IMR-90 (cell line): Measurements from ENCODE around the gene SPAG9. TPM values are rescaled to one million over a fixed set of nuclear protein-coding genes. Genes with fewer than 3 reads are reported as not detected.
A peak's percentile ranks its signal among the peaks of the same experiment; 100 is the strongest.

Experiments
- ATAC-seq: fragments of 200-7000 bp; cut with Tn5 transposase; 2 replicates; pipeline ENCODE4 v1.9.1; 2020; ENCODE audit warnings: low read depth, mild to moderate bottlenecking, moderate library complexity
- BruUV-seq: library from RNA; stranded (reverse); fragments of 400-500 nt; replicated peaks from 2 replicates; lab custom pipeline; 2021; lab: Mats Ljungman, UMichigan
- CTCF ChIA-PET: fragments of 300-600 bp; formaldehyde crosslinking; extraction: SDS; loops from one replicate; lab custom pipeline; 2021; ENCODE audit warnings: antibody characterized with exemption; lab: Yijun Ruan, JAX
- POLR2A ChIA-PET: fragments of 300-600 bp; sonication (Branson Sonifier 250); formaldehyde crosslinking; loops from one replicate; lab custom pipeline; 2022; ENCODE audit warnings: antibody characterized with exemption; ENCODE audit not compliant: unreplicated experiment; lab: Charles Lee
- DNase-seq: peaks from one replicate; pipeline ENCODE4 v3.0.0; 2013
- H2AFZ ChIP-seq: replicated peaks from 2 replicates; pipeline ENCODE3; 2013; ENCODE audit warnings: low read length, mild to moderate bottlenecking; ENCODE audit not compliant: poor library complexity
- H2AK5ac ChIP-seq: 2 replicates; pipeline ENCODE4 v1.6.1; 2013; ENCODE audit warnings: low read depth, low read length, inconsistent platforms
- H2AK9ac ChIP-seq: replicated peaks from 2 replicates; pipeline ENCODE3; 2013; ENCODE audit warnings: mild to moderate bottlenecking, low read depth, low read length, moderate library complexity; ENCODE audit not compliant: poor library complexity
- H2BK120ac ChIP-seq: 2 replicates; pipeline ENCODE4 v1.6.1; 2013; ENCODE audit warnings: low read depth, low read length, inconsistent platforms
- H2BK15ac ChIP-seq: 3 replicates; pipeline ENCODE4 v1.6.1; 2013; ENCODE audit warnings: low read depth, low read length, inconsistent platforms
- H2BK20ac ChIP-seq: 2 replicates; pipeline ENCODE4 v1.6.1; 2013; ENCODE audit warnings: low read depth, mild to moderate bottlenecking, inconsistent platforms, low read length, moderate library complexity
- H2BK5ac ChIP-seq: 2 replicates; pipeline ENCODE4 v1.6.1; 2013; ENCODE audit warnings: mild to moderate bottlenecking, low read depth, low read length, inconsistent platforms; ENCODE audit not compliant: poor library complexity, severe bottlenecking
- H3K14ac ChIP-seq: replicated peaks from 2 replicates; pipeline ENCODE4 v1.6.1; 2013; ENCODE audit warnings: low read depth, low read length, inconsistent platforms
- H3K18ac ChIP-seq: 2 replicates; pipeline ENCODE4 v1.6.1; 2013; ENCODE audit warnings: low read depth, low read length, control low read depth
- H3K23ac ChIP-seq: 2 replicates; pipeline ENCODE4 v1.6.1; 2013; ENCODE audit warnings: low read depth, low read length, inconsistent platforms
- H3K27ac ChIP-seq: 2 replicates; pipeline ENCODE4 v1.5.1; 2013; ENCODE audit warnings: mild to moderate bottlenecking, control low read depth, low read length; ENCODE audit not compliant: insufficient read depth
- H3K27me3 ChIP-seq: 2 replicates; pipeline ENCODE4 v1.6.1; 2013; ENCODE audit warnings: low read length; ENCODE audit not compliant: control insufficient read depth, insufficient read depth
- H3K36me3 ChIP-seq: 2 replicates; pipeline ENCODE4 v1.6.1; 2013; ENCODE audit warnings: low read length, mixed read lengths; ENCODE audit not compliant: control insufficient read depth, insufficient read depth
- H3K4ac ChIP-seq: 2 replicates; pipeline ENCODE4 v1.6.1; 2013; ENCODE audit warnings: low read depth, low read length, inconsistent platforms
- H3K4me1 ChIP-seq: 2 replicates; pipeline ENCODE4 v1.6.1; 2013; ENCODE audit warnings: low read length, mixed read lengths; ENCODE audit not compliant: control insufficient read depth, insufficient read depth
- H3K4me2 ChIP-seq: 2 replicates; pipeline ENCODE4 v1.6.1; 2013; ENCODE audit warnings: low read depth, mild to moderate bottlenecking, control low read depth, low read length, moderate library complexity
- H3K4me3 ChIP-seq: 2 replicates; pipeline ENCODE4 v1.5.1; 2013; ENCODE audit warnings: low read depth, mild to moderate bottlenecking, control low read depth, low read length, moderate library complexity; ENCODE audit not compliant: insufficient read depth
- H3K56ac ChIP-seq: 2 replicates; pipeline ENCODE4 v1.6.1; 2013; ENCODE audit warnings: low read length, inconsistent platforms; ENCODE audit not compliant: insufficient read depth; ENCODE audit errors: extremely low read depth
- H3K79me1 ChIP-seq, 2 experiments: 2 replicates each; pipeline ENCODE4 v1.6.1; 2013; ENCODE audit warnings: low read length in 2 of 2, inconsistent platforms in 1 of 2, low read depth in 1 of 2
- H3K9ac ChIP-seq: 2 replicates; pipeline ENCODE4 v1.6.1; 2013; ENCODE audit warnings: low read depth, low read length, control low read depth
- H3K9me1 ChIP-seq: 2 replicates; pipeline ENCODE4 v1.6.1; 2013; ENCODE audit warnings: low read length, inconsistent platforms; ENCODE audit not compliant: insufficient read depth
- H3K9me3 ChIP-seq: 2 replicates; pipeline ENCODE4 v1.6.1; 2013; ENCODE audit warnings: low read length; ENCODE audit not compliant: control insufficient read depth, insufficient read depth
- H4K20me1 ChIP-seq: 2 replicates; pipeline ENCODE4 v1.6.1; 2013; ENCODE audit warnings: low read length, inconsistent platforms; ENCODE audit not compliant: insufficient read depth
- H4K5ac ChIP-seq: 2 replicates; pipeline ENCODE4 v1.6.1; 2013; ENCODE audit warnings: mild to moderate bottlenecking, low read depth, low read length, control low read depth
- H4K8ac ChIP-seq, 2 experiments: 2 replicates each; pipeline ENCODE4 v1.6.1; 2013; ENCODE audit warnings: low read depth in 2 of 2, low read length in 2 of 2, control low read depth in 1 of 2, inconsistent platforms in 1 of 2
- H4K91ac ChIP-seq: 2 replicates; pipeline ENCODE4 v1.6.1; 2013; ENCODE audit warnings: low read depth, low read length, inconsistent platforms; ENCODE audit not compliant: insufficient read depth
- MAZ ChIP-seq: IDR thresholded peaks from 2 replicates; pipeline ENCODE4 v1.6.1; 2012; ENCODE audit warnings: low read depth, mild to moderate bottlenecking, low read length, improper control_type of control experiment, moderate library complexity, borderline replicate concordance
- WGBS, 2 experiments: methylation state at CpG; one replicate each; pipeline versions ENCODE4 v1.1.5 to v1.1.7; 2013; ENCODE audit warnings: missing lambda C conversion rate in 2 of 2; ENCODE audit not compliant: insufficient read length in 1 of 2; ENCODE audit errors: extremely low coverage in 2 of 2; 5-methylcytosine and 5-hydroxymethylcytosine counted together
- dilution Hi-C: fragments of 300-500 bp; cut with HindIII; formaldehyde crosslinking; loops from one replicate; pipeline ENCODE4 v1.14.3; 2018; ENCODE audit warnings: low sequenced_read_pairs; ENCODE audit not compliant: unreplicated experiment
- in situ Hi-C: fragments of 300-500 bp; cut with MboI; formaldehyde crosslinking; loops from 3 replicates; pipeline ENCODE4 v1.14.3; 2019; ENCODE audit warnings: low sequenced_read_pairs, inconsistent platforms, mixed read lengths
- intact Hi-C: fragments of 100-400 bp; cut with micrococcal nuclease; formaldehyde crosslinking; loops from 2 replicates; pipeline ENCODE4 v1.10.0; 2022
- polyA plus RNA-seq, 3 experiments: library from polyadenylated mRNA; depleted of rRNA; stranded (reverse); fragments of >200 nt; gene quantifications; 2 replicates each; pipeline ENCODE4 v1.2.3, GENCODE V29; 2012; ENCODE audit warnings: low replicate concordance in 1 of 3
- total RNA-seq: library from RNA; depleted of rRNA; stranded (reverse); fragments of >200 nt; gene quantifications from 2 replicates; pipeline ENCODE4 v1.2.3, GENCODE V29; 2012

SPAG9 gene
- total and polyA plus RNA-seq, 2 of the 4 experiments (the other 2 are of a cell fraction), result 26.7 to 75.5 TPM

DNA sequence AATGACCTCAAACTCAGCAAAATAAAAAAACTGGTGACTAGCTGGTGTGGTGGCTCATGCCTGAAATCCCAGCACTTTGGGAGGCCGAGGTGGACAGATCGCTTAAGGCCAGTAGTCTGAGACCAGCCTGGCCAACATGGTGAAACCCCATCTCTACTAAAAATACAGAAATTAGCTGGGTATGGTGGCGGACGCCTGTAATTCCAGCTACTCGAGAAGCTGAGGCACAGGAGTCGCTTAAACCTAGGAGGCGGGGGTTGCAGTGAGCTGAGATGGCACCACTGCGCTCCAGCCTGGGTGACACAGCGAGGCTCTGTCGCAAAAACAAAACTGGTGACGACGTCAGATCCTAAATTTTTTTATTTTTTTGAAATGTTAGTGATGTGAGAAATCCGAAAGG lies 172.0 kb downstream of the SPAG9 start:
- DNase-seq (no peak), ATAC-seq (no peak)
- in situ Hi-C loops, result no loop called here
- Histone ChIP-seq H3K4me1 (peaks cover 28% of the 10 kb centered on the region), H2AK5ac (0 out of 2 replicates have a peak overlapping the region, but pooled peaks have one; percentile 2), H3K27me3 (no peaks in the 10 kb centered on the region), H4K91ac (no peak overlapping the region), H2BK20ac (no peak overlapping the region), H3K9ac (no peak overlapping the region), H2BK5ac (no peak overlapping the region), H3K56ac (no peak overlapping the region), H3K14ac (0 out of 2 replicates have a peak overlapping the region, but pooled peaks have one; percentile 37), H2AK9ac (peak overlapping the region; percentile 95), H3K27ac (no peak overlapping the region), H3K4me3 (no peak overlapping the region), H4K5ac (no peak overlapping the region), H3K9me1 (peaks cover 30% of the 10 kb centered on the region), H3K79me1 (peaks cover 0 to 20% of the 10 kb centered on the region in 2 experiments; a peak in 2 of 4 replicates), H3K36me3 (no peaks in the 10 kb centered on the region), H3K23ac (no peak overlapping the region), H3K18ac (no peak overlapping the region), H2AFZ (no peak overlapping the region), H3K4me2 (no peak overlapping the region), H4K8ac (no peak overlapping the region), H3K4ac (peak overlapping the region; percentile 96; the same call in 1 of the 2 replicates), H4K20me1 (no peaks in the 10 kb centered on the region), H2BK120ac (no peak overlapping the region), H2BK15ac (no peak overlapping the region; the same call in 2 of the 3 replicates), H3K9me3 (no peaks in the 10 kb centered on the region)
- dilution Hi-C loops, result no loop called here
- no TSS peak for BruUV-seq
- ChIA-PET CTCF (interaction anchor here (3.0 kb wide), 1 partner anchor 96 kb away, joined by 17 read pairs; no protein-coding TSS in a partner anchor), POLR2A (interaction anchor here (1.8 kb wide), 1 partner anchor 82 kb away, joined by 21 read pairs; the partner anchor contains the start of gene TOB1)
- 100% methylated on average over 7 of the region's 13 CpGs; no CpG with 5 or more reads in 1 of the 2 experiments for WGBS, 2 experiments
- intact Hi-C loops, result no loop called here
- TF ChIP-seq MAZ, result no peak
